ENCODE measurements around the gene DPM2.

DNA sequence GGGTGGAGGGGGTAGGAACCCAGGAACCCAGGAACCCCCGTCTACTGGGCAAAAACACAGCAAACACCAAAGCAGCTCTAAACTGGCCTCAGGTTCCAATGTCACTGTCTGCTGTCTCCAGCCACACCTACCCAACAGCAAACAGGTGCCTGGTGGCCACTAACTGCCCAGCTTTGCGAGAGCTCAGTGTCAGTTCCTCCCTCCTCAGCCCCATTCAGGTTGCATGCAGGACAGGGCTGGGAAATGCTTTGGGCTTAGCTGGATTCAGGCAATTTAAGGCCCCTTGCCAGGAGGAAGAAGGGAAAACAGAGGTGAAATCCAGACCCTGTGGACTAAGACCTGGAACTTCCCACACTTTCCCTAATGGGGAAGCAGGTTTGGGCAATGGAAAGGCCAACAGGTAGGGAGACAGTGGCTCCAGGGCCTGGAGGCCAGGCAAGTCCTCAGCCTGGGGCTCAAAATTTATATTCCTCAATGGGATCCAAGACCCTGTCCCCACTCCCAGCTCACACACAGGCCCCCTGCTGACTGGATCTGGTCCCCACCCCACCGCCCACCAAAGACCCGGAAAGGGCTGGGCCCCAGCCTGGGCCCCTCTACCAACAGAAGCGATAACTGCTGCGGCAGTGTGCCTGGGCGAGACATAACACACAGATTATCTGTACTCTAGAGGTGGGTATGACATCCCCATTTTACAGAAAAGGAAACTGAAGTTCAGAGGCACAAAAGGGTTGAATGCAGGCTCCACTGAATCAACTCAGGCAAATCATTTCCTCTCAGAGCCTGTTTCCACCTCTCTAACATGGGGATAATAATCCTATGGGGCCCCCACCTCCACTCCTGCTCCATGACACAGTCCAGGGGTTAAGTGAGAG, 39.6 kb upstream of the DPM2 start:
- TF ChIP-seq POLR2AphosphoS5 (IDR thresholded peaks at IDR 0.05) = no peak
- TF ChIP-seq, protein P1, sequence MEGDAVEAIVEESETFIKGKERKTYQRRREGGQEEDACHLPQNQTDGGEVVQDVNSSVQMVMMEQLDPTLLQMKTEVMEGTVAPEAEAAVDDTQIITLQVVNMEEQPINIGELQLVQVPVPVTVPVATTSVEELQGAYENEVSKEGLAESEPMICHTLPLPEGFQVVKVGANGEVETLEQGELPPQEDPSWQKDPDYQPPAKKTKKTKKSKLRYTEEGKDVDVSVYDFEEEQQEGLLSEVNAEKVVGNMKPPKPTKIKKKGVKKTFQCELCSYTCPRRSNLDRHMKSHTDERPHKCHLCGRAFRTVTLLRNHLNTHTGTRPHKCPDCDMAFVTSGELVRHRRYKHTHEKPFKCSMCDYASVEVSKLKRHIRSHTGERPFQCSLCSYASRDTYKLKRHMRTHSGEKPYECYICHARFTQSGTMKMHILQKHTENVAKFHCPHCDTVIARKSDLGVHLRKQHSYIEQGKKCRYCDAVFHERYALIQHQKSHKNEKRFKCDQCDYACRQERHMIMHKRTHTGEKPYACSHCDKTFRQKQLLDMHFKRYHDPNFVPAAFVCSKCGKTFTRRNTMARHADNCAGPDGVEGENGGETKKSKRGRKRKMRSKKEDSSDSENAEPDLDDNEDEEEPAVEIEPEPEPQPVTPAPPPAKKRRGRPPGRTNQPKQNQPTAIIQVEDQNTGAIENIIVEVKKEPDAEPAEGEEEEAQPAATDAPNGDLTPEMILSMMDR (IDR thresholded peaks at IDR 0.05) = no peak
- no peak for TF ChIP-seq POLR2A (IDR thresholded peaks at IDR 0.05; ENCODE audit: low read depth)
